GM12878 (cell line): ENCODE measurements around the gene THAP3. TPM values are rescaled to one million over a fixed set of nuclear protein-coding genes. Genes with fewer than 3 reads are reported as not detected.

ENCODE experiments used
- ATAC-seq: fragments of 200-7000 bp; cut with Tn5 transposase; 3 replicates; pipeline ENCODE4 v1.9.1; 2020; ENCODE audit warnings: mild to moderate bottlenecking, moderate library complexity
- BruUV-seq: library from RNA; stranded (reverse); fragments of 400-500 nt; replicated peaks from 2 replicates; lab custom pipeline; 2021; lab: Mats Ljungman, UMichigan
- CTCF ChIA-PET: fragments of 300-600 bp; sonication (Branson Sonifier 250); formaldehyde crosslinking; extraction: SDS; loops from one replicate; lab custom pipeline; 2021; ENCODE audit warnings: inconsistent platforms; lab: Yijun Ruan, JAX
- POLR2A ChIA-PET: fragments of 350-600 bp; formaldehyde crosslinking; extraction: SDS; loops from one replicate; lab custom pipeline; 2021; ENCODE audit warnings: inconsistent platforms; lab: Charles Lee
- RAD21 ChIA-PET: fragments of 300-600 bp; sonication (Branson Sonifier 250); formaldehyde crosslinking; loops from one replicate; lab custom pipeline; 2023; ENCODE audit warnings: antibody characterized with exemption; ENCODE audit not compliant: unreplicated experiment; lab: Charles Lee
- SMC1A ChIA-PET: fragments of 300-600 bp; sonication (Branson Sonifier 250); formaldehyde crosslinking; loops from one replicate; lab custom pipeline; 2023; ENCODE audit not compliant: unreplicated experiment, uncharacterized antibody; lab: Charles Lee
- DNase-seq: peaks from one replicate; pipeline ENCODE4 v3.0.0-alpha.2; 2011; ENCODE audit warnings: low read depth, low spot score
- FAIRE-seq: peaks from 3 replicates; lab custom pipeline; 2011; peaks lifted over from hg19 to GRCh38; lab: Jason Lieb, UNC
- H2AFZ ChIP-seq: 2 replicates; pipeline ENCODE4 v1.6.0; 2011; ENCODE audit warnings: low read depth, low read length, control low read depth; ENCODE audit not compliant: control insufficient read depth
- H3K27ac ChIP-seq: 2 replicates; pipeline ENCODE4 v1.5.1; 2011; ENCODE audit warnings: control low read depth; ENCODE audit not compliant: control insufficient read depth, insufficient read depth
- H3K27me3 ChIP-seq, 2 experiments: replicated peaks in 1 of 2; 2 replicates each; pipeline versions ENCODE4 v1.6.0 to v1.6.1; 2011; ENCODE audit warnings: low read length in 1 of 2; ENCODE audit not compliant: control insufficient read depth in 2 of 2, insufficient read depth in 2 of 2
- H3K36me3 ChIP-seq, 2 experiments: 2 replicates each; pipeline ENCODE4 v1.5.1; 2011; ENCODE audit warnings: low read length in 1 of 2; ENCODE audit not compliant: control insufficient read depth in 2 of 2, insufficient read depth in 2 of 2
- H3K4me1 ChIP-seq: 2 replicates; pipeline ENCODE4 v1.6.1; 2011; ENCODE audit warnings: mild to moderate bottlenecking, low read length, moderate library complexity, mixed read lengths; ENCODE audit not compliant: control insufficient read depth, insufficient read depth
- H3K4me2 ChIP-seq: 2 replicates; pipeline ENCODE4 v1.6.0; 2011; ENCODE audit warnings: control low read depth; ENCODE audit not compliant: control insufficient read depth, insufficient read depth
- H3K4me3 ChIP-seq: fragments of 200-600 bp; sonication (generic); 2 replicates; pipeline ENCODE4 v1.5.1; 2016
- H3K79me2 ChIP-seq: 2 replicates; pipeline ENCODE4 v1.6.0; 2011; ENCODE audit warnings: low read length; ENCODE audit not compliant: control insufficient read depth, insufficient read depth
- H3K9ac ChIP-seq: 2 replicates; pipeline ENCODE4 v1.8.0; 2011; ENCODE audit warnings: low read length, control low read depth, mixed read lengths; ENCODE audit not compliant: control insufficient read depth, insufficient read depth
- H3K9me3 ChIP-seq: replicated peaks from 3 replicates; pipeline ENCODE4 v1.5.1; 2011; ENCODE audit warnings: mild to moderate bottlenecking, low read length; ENCODE audit not compliant: control insufficient read depth, insufficient read depth
- H4K20me1 ChIP-seq: 2 replicates; pipeline ENCODE4 v1.6.0; 2011; ENCODE audit not compliant: control insufficient read depth, insufficient read depth
- BMI1 ChIP-seq: fragments of 450-650 bp; IDR thresholded peaks from 2 replicates; pipeline ENCODE4 v1.6.1; 2016; ENCODE audit warnings: mild to moderate bottlenecking, moderate library complexity, borderline replicate concordance
- CHD4 ChIP-seq: fragments of 200-600 bp; sonication (generic); IDR thresholded peaks from 2 replicates; pipeline ENCODE4 v1.6.1; 2016; ENCODE audit warnings: mild to moderate bottlenecking
- CREB1 ChIP-seq: IDR thresholded peaks from 2 replicates; pipeline ENCODE4 v1.6.1; 2012; ENCODE audit warnings: low read depth, mild to moderate bottlenecking, inconsistent platforms
- EED ChIP-seq: sonication (generic); IDR thresholded peaks from 2 replicates; pipeline ENCODE4 v1.6.1; 2016; ENCODE audit warnings: antibody characterized with exemption, low read depth
- NFIC ChIP-seq: IDR thresholded peaks from 2 replicates; pipeline ENCODE4 v1.6.1; 2012; ENCODE audit warnings: low read depth, mild to moderate bottlenecking, inconsistent platforms, low read length, moderate library complexity
- PAX8 ChIP-seq: fragments of 450-650 bp; IDR thresholded peaks from 2 replicates; pipeline ENCODE4 v1.6.1; 2017; ENCODE audit warnings: mild to moderate bottlenecking, moderate library complexity
- POLR2A ChIP-seq: IDR thresholded peaks from 2 replicates; pipeline ENCODE4 v1.6.1; 2011; ENCODE audit warnings: low read depth, mild to moderate bottlenecking, low read length
- RBBP5 ChIP-seq: fragments of 200-600 bp; sonication (generic); conservative IDR thresholded peaks from 2 replicates; pipeline ENCODE4 v1.6.1; 2016
- SMC3 ChIP-seq: IDR thresholded peaks from 2 replicates; pipeline ENCODE4 v1.6.1; 2011; ENCODE audit warnings: low read length, improper control_type of control experiment, borderline replicate concordance
- SPI1 ChIP-seq: IDR thresholded peaks from 2 replicates; pipeline ENCODE4 v1.6.1; 2011; ENCODE audit warnings: low read depth, mild to moderate bottlenecking, low read length, moderate library complexity, borderline replicate concordance; ENCODE audit not compliant: insufficient read depth
- SRF ChIP-seq, 2 experiments: IDR thresholded peaks; 2 replicates each; pipeline ENCODE4 v1.6.1; 2011; ENCODE audit warnings: low read depth in 2 of 2, low read length in 2 of 2, mild to moderate bottlenecking in 1 of 2, moderate library complexity in 1 of 2
- SUPT20H ChIP-seq: IDR thresholded peaks from 2 replicates; pipeline ENCODE4 v1.6.1; 2011; ENCODE audit warnings: low read depth, mild to moderate bottlenecking, low read length, moderate library complexity, borderline replicate concordance; ENCODE audit not compliant: control insufficient read depth
- ZNF274 ChIP-seq: IDR thresholded peaks from one replicate; pipeline ENCODE4 v1.8.0; 2011; ENCODE audit not compliant: insufficient read length, insufficient read depth
- WGBS: methylation state at CpG from one replicate; pipeline ENCODE4 v1.1.6; 2016; ENCODE audit warnings: low lambda C conversion rate; ENCODE audit not compliant: insufficient replicate concordance, insufficient coverage; ENCODE audit errors: missing lambda C conversion rate; 5-methylcytosine and 5-hydroxymethylcytosine counted together
- in situ Hi-C: fragments of 300-500 bp; cut with MboI; formaldehyde crosslinking; loops from 9 replicates; pipeline ENCODE4 v1.14.3; 2018; ENCODE audit warnings: mixed read lengths
- intact Hi-C: fragments of 100-400 bp; cut with micrococcal nuclease; formaldehyde crosslinking; loops from one replicate; pipeline ENCODE4 v1.14.2; 2022; ENCODE audit not compliant: unreplicated experiment
- polyA plus RNA-seq, 11 experiments: library from polyadenylated mRNA; depleted of rRNA in 4 of 11; unstranded in 6 of 11; stranded (reverse) in 5 of 11; fragments of >200 nt; fragmentation: Nextera tagmentation in 4 of 11; fragmentation: Illumina TruSeq in 1 of 11; extraction: Ambion mirVana in 4 of 11; extraction: Trizol in 1 of 11; gene quantifications; 1 replicate in 1 of 11; 2 replicates in 10 of 11; pipeline versions ENCODE4 v1.2.1 to v1.2.3, GENCODE V29; 2011 to 2016; ENCODE audit warnings: inconsistent platforms in 2 of 11, missing spikeins in 2 of 11, low read depth in 1 of 11
- total RNA-seq, 4 experiments: library from RNA; depleted of rRNA in 3 of 4; stranded (reverse); fragments of >200 nt in 3 of 4; fragmentation: Illumina TruSeq in 1 of 4; extraction: Trizol in 1 of 4; gene quantifications; 2 replicates each; pipeline versions ENCODE4 v1.2.1 to v1.2.3, GENCODE V29; 2013 to 2021
- TF ChIP-seq, protein P1 (sequence below): IDR thresholded peaks from 2 replicates; pipeline ENCODE4 v1.6.1; 2012; ENCODE audit warnings: low read depth, low read length, improper control_type of control experiment
- TF ChIP-seq, protein P2 (sequence below): IDR thresholded peaks from 2 replicates; pipeline ENCODE4 v1.6.1; 2011; ENCODE audit warnings: low read depth, mild to moderate bottlenecking, low read length, moderate library complexity, borderline replicate concordance; ENCODE audit errors: extremely low read depth

THAP3 gene
- total and polyA plus RNA-seq, 10 of the 15 experiments (the other 5 are each of a cell fraction or from before 2014, with no cell fraction given): 1.5 to 19.5 (median 11.9) TPM

DNA sequence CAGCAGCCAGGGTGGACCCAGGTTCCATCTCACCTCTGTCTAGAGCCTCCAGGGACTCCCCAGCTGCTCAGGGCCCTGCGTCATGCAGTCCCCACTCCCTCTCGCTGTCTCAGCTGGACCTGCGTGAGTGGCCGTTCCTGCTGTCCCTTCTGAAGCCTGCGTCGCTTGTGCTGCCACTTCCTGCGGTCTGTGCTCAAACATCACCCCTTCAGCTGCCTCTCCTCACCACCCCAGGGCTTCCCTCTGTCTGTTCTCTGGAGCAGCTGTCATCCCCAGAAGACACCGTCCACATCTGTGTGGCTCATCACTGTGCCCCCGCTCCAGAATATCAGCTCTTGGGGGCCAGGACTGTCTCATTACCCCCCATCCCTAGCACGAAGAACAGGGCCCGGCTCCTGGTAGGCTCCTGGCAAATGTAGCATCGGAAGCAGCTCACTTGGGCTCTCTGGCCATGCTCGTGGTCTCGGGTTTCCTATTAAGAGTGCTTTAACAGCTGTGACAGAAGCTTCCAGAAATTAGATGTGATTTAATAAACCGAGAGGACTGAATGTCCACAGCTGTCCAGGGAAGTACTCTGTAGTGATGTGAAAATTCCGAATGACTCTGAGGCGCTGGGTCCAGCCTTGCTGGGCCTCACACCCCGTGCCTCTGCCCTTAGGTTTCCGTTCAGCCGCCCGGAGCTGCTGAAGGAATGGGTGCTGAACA lies 3.3 kb downstream of the THAP3 start:
- no TSS peak for BruUV-seq

DNA sequence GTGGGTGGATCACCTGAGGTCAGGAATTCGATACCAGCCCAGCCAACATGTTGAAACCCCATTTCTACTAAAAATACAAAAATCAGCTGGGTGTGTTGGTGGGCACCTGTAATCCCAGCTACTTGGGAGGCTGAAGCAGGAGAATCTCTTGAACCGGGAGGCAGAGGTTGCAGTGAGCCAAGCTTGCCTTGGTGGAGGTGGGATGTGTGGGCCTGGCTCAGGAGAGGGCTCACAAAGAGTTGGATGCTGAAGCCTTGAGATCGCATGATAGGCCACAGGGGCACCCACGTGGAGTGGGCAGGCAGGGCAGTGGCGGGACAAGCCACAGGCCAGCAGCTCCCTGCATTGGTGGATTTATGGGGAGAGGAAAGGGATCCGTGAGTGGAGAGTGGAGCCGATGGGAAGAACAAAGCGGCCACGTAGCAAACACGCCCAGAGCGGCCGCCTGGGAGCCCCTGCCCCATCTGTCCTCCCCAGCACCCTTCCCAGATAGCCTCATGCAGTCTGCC lies 4.4 kb downstream of the THAP3 start:
- ChIA-PET RAD21 (no interaction called here), POLR2A (interaction anchor here (1.0 kb wide), 1 partner anchor 51 kb away, joined by 3 read pairs; no protein-coding TSS in a partner anchor), SMC1A (no interaction called here), CTCF (no interaction called here)
- H3K79me2 ChIP-seq: peaks cover 22% of the 10 kb centered on the region
- DNase-seq (no peak), FAIRE-seq (no peak), ATAC-seq (no peak)
- H2AFZ ChIP-seq: no peak overlapping the region
- WGBS: 91% methylated on average over 11 of the region's 12 CpGs
- H4K20me1 ChIP-seq: no peaks in the 10 kb centered on the region
- H3K4me1 ChIP-seq: peaks cover 16% of the 10 kb centered on the region
- BruUV-seq: no TSS peak
- in situ Hi-C loops (no loop called here), intact Hi-C loops (no loop called here)
- no peaks in the 10 kb centered on the region for H3K9me3 ChIP-seq
- no peak overlapping the region for H3K4me3 ChIP-seq
- H3K27me3 ChIP-seq: no peaks in the 10 kb centered on the region
- H3K27ac ChIP-seq: no peak overlapping the region
- no peak overlapping the region for H3K9ac ChIP-seq
- peaks cover 7 to 9% of the 10 kb centered on the region in 2 experiments; a peak in 3 of 4 replicates for H3K36me3 ChIP-seq
- H3K4me2 ChIP-seq: no peak overlapping the region
- TF ChIP-seq PAX8 (no peak), CREB1 (no peak), SMC3 (no peak), NFIC (no peak), ZNF274 (no peak), SRF (IDR thresholded peaks at IDR 0.05; ENCODE audit: low read depth in 2 of 2, low read length in 2 of 2) (no peak), EED (no peak), CHD4 (no peak), RBBP5 (no peak), SPI1 (no peak), SUPT20H (no peak)
- TF ChIP-seq, protein P1, sequence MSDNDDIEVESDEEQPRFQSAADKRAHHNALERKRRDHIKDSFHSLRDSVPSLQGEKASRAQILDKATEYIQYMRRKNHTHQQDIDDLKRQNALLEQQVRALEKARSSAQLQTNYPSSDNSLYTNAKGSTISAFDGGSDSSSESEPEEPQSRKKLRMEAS: no peak

More for the DNA sequence above, 3.3 kb downstream of the THAP3 start:
- no peak for TF ChIP-seq BMI1
- TF ChIP-seq, protein P2, sequence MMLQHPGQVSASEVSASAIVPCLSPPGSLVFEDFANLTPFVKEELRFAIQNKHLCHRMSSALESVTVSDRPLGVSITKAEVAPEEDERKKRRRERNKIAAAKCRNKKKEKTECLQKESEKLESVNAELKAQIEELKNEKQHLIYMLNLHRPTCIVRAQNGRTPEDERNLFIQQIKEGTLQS: no peak
- 0 out of 2 replicates have a peak, but pooled peaks have one; percentile 0 for TF ChIP-seq POLR2A
- Histone ChIP-seq H3K27ac (no peak overlapping the region), H3K4me1 (peaks cover 16% of the 10 kb centered on the region), H3K9ac (no peak overlapping the region), H3K4me3 (no peak overlapping the region), H3K27me3 (no peaks in the 10 kb centered on the region), H3K79me2 (peaks cover 22% of the 10 kb centered on the region), H3K36me3 (peaks cover 3 to 9% of the 10 kb centered on the region in 2 experiments; a peak in 3 of 4 replicates), H4K20me1 (no peaks in the 10 kb centered on the region), H3K4me2 (no peak overlapping the region), H3K9me3 (no peaks in the 10 kb centered on the region), H2AFZ (no peak overlapping the region)
- ATAC-seq (no peak), FAIRE-seq (no peak), DNase-seq (no peak)
- ChIA-PET POLR2A (interaction anchor here (1.0 kb wide), 1 partner anchor 50 kb away, joined by 3 read pairs; no protein-coding TSS in a partner anchor), RAD21 (no interaction called here), SMC1A (interaction anchor here (1.5 kb wide), 1 partner anchor 19 kb away, joined by 3 read pairs; no protein-coding TSS in a partner anchor), CTCF (no interaction called here)
- in situ Hi-C loops: no loop called here
- intact Hi-C loops: no loop called here
- WGBS: 92% methylated on average over 21 of the region's 21 CpGs
